Measurements from ENCODE around the gene SIM2.

Gene SIM2

DNA sequence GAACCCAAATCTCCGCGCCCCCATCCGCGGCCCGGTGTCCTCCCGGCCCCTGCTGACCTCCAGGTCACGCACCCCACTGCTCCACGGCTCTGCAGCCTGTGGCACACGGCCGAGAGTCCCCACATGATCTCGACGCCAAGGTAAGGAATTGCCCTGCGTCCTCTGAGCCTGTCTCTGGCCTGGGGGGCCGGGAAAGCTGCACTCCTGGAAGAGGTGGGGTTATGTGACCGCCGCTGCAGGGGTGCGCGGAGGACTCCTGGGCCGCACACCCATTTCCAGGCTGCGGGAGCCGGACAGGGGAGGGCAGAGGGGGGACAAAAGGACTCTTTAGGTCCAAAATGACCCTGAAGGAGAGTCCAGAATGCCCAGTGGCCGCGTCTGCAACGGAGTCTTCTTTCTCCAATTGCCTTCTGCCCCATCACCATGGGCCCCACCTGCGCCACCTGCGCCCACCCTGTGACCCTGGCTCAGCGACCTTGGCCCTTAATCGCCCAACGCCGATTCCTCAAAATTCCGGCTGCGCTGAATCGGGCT, 997 bp upstream of the SIM2 start:
- TF ChIP-seq, protein P1, sequence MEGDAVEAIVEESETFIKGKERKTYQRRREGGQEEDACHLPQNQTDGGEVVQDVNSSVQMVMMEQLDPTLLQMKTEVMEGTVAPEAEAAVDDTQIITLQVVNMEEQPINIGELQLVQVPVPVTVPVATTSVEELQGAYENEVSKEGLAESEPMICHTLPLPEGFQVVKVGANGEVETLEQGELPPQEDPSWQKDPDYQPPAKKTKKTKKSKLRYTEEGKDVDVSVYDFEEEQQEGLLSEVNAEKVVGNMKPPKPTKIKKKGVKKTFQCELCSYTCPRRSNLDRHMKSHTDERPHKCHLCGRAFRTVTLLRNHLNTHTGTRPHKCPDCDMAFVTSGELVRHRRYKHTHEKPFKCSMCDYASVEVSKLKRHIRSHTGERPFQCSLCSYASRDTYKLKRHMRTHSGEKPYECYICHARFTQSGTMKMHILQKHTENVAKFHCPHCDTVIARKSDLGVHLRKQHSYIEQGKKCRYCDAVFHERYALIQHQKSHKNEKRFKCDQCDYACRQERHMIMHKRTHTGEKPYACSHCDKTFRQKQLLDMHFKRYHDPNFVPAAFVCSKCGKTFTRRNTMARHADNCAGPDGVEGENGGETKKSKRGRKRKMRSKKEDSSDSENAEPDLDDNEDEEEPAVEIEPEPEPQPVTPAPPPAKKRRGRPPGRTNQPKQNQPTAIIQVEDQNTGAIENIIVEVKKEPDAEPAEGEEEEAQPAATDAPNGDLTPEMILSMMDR (conservative IDR thresholded peaks at IDR 0.05; ENCODE audit: low read depth, low read length): no peak
- Histone ChIP-seq H3K4me2 (no peak overlapping the region), H2AFZ (ENCODE audit: low read depth) (no peak overlapping the region), H3K79me2 (ENCODE audit: insufficient read depth, low read depth) (no peaks in the 10 kb centered on the region), H3K27me3 (ENCODE audit: insufficient read depth, low read depth) (peaks cover 11% of the 10 kb centered on the region; the same call in 1 of the 2 replicates), H3K4me3 (IDR thresholded peaks at IDR 0.05; ENCODE audit: insufficient read depth, low read depth, low read length) (no peak overlapping the region), H3K36me3 (ENCODE audit: insufficient read depth) (no peaks in the 10 kb centered on the region), H3K4me1 (ENCODE audit: low read depth, poor library complexity, severe bottlenecking) (no peaks in the 10 kb centered on the region), H3K27ac (no peak overlapping the region), H3K9ac (no peak overlapping the region), H4K20me1 (ENCODE audit: insufficient read depth) (no peaks in the 10 kb centered on the region)

DNA sequence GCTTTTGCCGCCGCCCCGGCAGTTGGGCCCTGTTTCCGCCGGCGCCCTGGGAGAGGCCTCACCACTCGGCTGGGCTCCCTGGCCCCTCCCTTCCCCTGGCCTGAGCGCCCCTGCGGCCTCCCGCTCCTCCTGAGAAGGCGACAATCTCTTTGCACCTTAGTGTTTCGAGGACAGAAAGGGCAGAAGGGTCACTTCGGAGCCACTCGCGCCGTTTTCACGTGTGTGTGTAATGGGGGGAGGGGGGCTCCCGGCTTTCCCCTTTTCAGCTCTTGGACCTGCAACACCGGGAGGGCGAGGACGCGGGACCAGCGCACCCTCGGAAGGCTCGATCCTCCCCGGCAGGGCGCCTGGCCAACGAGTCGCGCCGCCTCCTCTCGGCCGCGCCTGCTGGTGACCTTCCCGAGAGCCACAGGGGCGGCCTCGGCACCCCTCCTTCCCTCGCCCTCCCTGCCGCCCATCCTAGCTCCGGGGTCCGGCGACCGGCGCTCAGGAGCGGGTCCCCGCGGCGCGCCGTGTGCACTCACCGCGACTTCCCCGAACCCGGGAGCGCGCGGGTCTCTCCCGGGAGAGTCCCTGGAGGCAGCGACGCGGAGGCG, 432 bp upstream of the SIM2 start:
- H3K4me1 ChIP-seq (ENCODE audit: low read depth, poor library complexity, severe bottlenecking): no peaks in the 10 kb centered on the region
- no peak overlapping the region for H3K4me2 ChIP-seq
- no peaks in the 10 kb centered on the region for H4K20me1 ChIP-seq (ENCODE audit: insufficient read depth)
- no peak overlapping the region for H2AFZ ChIP-seq (ENCODE audit: low read depth)
- no peak overlapping the region for H3K9ac ChIP-seq
- H3K36me3 ChIP-seq (ENCODE audit: insufficient read depth): no peaks in the 10 kb centered on the region
- no peaks in the 10 kb centered on the region for H3K79me2 ChIP-seq (ENCODE audit: insufficient read depth, low read depth)
- peaks cover 11% of the 10 kb centered on the region; the same call in 1 of the 2 replicates for H3K27me3 ChIP-seq (ENCODE audit: insufficient read depth, low read depth)
- TF ChIP-seq, protein P1 (conservative IDR thresholded peaks at IDR 0.05; ENCODE audit: low read depth, low read length): no peak
- no peak overlapping the region for H3K27ac ChIP-seq
- H3K4me3 ChIP-seq (IDR thresholded peaks at IDR 0.05; ENCODE audit: insufficient read depth, low read depth, low read length): no peak overlapping the region

DNA sequence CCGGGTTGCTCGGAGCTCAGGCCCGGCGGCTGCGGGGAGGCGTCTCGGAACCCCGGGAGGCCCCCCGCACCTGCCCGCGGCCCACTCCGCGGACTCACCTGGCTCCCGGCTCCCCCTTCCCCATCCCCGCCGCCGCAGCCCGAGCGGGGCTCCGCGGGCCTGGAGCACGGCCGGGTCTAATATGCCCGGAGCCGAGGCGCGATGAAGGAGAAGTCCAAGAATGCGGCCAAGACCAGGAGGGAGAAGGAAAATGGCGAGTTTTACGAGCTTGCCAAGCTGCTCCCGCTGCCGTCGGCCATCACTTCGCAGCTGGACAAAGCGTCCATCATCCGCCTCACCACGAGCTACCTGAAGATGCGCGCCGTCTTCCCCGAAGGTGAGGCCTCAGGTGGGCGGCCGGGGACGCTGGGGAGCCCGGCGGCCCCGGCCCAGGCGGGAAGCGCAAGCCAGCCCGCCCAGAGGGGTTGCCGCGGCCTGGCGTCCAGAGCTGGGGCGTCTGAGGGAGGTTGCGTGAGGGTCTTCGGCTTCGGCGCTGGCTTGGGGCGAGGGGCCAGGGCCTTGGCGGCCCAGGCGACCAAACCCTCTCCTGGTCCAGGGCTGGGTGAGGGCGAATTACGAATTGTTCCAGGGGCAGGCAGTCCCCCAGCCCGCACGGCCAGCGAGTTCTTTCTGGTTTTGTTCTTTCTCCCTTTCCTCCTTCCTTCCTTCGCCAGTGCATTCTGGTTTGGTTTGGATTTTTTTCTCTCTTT, 805 bp downstream of the SIM2 start:
- H3K4me2 ChIP-seq: no peak overlapping the region
- no peak overlapping the region for H3K9ac ChIP-seq
- H3K4me3 ChIP-seq (IDR thresholded peaks at IDR 0.05; ENCODE audit: insufficient read depth, low read depth, low read length): no peak overlapping the region
- H3K4me1 ChIP-seq (ENCODE audit: low read depth, poor library complexity, severe bottlenecking): no peaks in the 10 kb centered on the region
- H3K36me3 ChIP-seq (ENCODE audit: insufficient read depth): no peaks in the 10 kb centered on the region
- no peak overlapping the region for H2AFZ ChIP-seq (ENCODE audit: low read depth)
- no peak overlapping the region for H3K27ac ChIP-seq
- H3K79me2 ChIP-seq (ENCODE audit: insufficient read depth, low read depth): no peaks in the 10 kb centered on the region
- TF ChIP-seq, protein P1 (conservative IDR thresholded peaks at IDR 0.05; ENCODE audit: low read depth, low read length): no peak
- H3K27me3 ChIP-seq (ENCODE audit: insufficient read depth, low read depth): peaks cover 14% of the 10 kb centered on the region; the same call in 1 of the 2 replicates
- H4K20me1 ChIP-seq (ENCODE audit: insufficient read depth): no peaks in the 10 kb centered on the region

DNA sequence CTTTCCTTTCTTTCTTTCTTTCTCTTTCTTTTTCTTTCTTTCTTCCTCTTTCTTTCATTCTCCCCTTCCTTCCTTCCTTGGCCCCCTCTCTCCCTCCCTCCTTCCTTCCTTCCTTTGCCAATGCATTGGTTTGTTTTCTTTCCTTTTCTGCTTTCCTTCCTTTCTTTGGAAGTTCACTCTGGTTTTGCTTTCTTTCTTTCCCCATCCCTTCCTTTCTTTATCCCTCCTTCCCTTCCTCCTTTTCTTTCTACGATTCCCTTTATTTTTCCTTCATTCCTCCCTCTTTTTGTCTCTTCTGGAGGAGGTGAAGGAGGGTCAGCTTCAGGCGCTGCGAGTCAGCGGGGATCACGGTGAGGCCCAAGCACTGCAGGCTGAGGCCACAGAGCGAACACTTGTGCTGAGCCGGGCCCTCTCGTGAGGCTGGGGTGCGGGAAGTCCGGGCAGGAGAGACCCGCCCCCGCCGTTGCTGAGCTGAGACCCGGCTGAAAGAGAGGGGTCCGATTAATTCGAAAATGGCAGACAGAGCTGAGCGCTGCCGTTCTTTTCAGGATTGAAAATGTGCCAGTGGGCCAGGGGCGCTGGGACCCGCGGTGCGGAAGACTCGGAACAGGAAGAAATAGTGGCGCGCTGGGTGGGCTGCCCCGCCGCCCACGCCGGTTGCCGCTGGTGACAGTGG, 1.5 kb downstream of the SIM2 start:
- Histone ChIP-seq H3K4me1 (ENCODE audit: low read depth, poor library complexity, severe bottlenecking) (no peaks in the 10 kb centered on the region), H2AFZ (ENCODE audit: low read depth) (no peak overlapping the region), H3K27me3 (ENCODE audit: insufficient read depth, low read depth) (peaks cover 9% of the 10 kb centered on the region; the same call in 1 of the 2 replicates), H3K9ac (no peak overlapping the region), H4K20me1 (ENCODE audit: insufficient read depth) (no peaks in the 10 kb centered on the region), H3K27ac (no peak overlapping the region), H3K4me2 (no peak overlapping the region), H3K79me2 (ENCODE audit: insufficient read depth, low read depth) (no peaks in the 10 kb centered on the region), H3K36me3 (ENCODE audit: insufficient read depth) (no peaks in the 10 kb centered on the region), H3K4me3 (IDR thresholded peaks at IDR 0.05; ENCODE audit: insufficient read depth, low read depth, low read length) (no peak overlapping the region)
- TF ChIP-seq, protein P1 (conservative IDR thresholded peaks at IDR 0.05; ENCODE audit: low read depth, low read length): no peak

All from KMS-11 (cell line).